ENCODE results near the gene CLASP1. TPM values are rescaled to one million over a fixed set of nuclear protein-coding genes. Genes with fewer than 3 reads are reported as not detected.

CLASP1 gene
- total RNA-seq, 1 donor from 2014 or later = 163 TPM

DNA sequence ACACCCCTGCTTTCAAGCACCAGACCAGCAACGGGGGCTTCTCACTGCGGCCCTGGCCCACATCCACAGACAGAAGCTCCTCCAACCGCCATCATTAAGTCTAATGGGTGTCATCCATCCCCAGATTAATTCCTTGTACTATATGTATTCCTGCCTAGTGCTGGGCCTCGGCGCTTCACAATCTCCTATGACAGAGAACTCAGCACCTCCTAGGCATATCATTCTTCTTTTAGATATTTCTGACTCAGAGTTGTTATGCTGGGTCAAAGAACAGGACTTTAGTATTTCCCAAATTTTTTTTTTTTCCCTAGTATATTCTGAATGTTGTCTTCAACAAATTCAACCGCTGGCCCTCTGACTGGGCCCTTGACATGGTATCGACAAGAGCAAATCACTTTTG is 281.1 kb downstream of the CLASP1 start:
- DNase-seq = no peak
- H3K27me3 Mint-ChIP-seq (ENCODE audit: unreplicated experiment) = no peaks in the 10 kb centered on the region
- H3K27ac Mint-ChIP-seq (ENCODE audit: unreplicated experiment) = no peak overlapping the region
- TF ChIP-seq, protein P1, sequence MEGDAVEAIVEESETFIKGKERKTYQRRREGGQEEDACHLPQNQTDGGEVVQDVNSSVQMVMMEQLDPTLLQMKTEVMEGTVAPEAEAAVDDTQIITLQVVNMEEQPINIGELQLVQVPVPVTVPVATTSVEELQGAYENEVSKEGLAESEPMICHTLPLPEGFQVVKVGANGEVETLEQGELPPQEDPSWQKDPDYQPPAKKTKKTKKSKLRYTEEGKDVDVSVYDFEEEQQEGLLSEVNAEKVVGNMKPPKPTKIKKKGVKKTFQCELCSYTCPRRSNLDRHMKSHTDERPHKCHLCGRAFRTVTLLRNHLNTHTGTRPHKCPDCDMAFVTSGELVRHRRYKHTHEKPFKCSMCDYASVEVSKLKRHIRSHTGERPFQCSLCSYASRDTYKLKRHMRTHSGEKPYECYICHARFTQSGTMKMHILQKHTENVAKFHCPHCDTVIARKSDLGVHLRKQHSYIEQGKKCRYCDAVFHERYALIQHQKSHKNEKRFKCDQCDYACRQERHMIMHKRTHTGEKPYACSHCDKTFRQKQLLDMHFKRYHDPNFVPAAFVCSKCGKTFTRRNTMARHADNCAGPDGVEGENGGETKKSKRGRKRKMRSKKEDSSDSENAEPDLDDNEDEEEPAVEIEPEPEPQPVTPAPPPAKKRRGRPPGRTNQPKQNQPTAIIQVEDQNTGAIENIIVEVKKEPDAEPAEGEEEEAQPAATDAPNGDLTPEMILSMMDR (IDR thresholded peaks at IDR 0.05; ENCODE audit: partially characterized antibody, unreplicated experiment) = no peak
- H3K36me3 Mint-ChIP-seq (ENCODE audit: unreplicated experiment) = peaks cover 5% of the 10 kb centered on the region
- no peaks in the 10 kb centered on the region for H3K4me1 Mint-ChIP-seq (ENCODE audit: low read depth, unreplicated experiment)
- H3K9me3 Mint-ChIP-seq (ENCODE audit: unreplicated experiment) = peaks cover 9% of the 10 kb centered on the region
- H3K4me3 Mint-ChIP-seq (ENCODE audit: unreplicated experiment) = no peak overlapping the region

DNA sequence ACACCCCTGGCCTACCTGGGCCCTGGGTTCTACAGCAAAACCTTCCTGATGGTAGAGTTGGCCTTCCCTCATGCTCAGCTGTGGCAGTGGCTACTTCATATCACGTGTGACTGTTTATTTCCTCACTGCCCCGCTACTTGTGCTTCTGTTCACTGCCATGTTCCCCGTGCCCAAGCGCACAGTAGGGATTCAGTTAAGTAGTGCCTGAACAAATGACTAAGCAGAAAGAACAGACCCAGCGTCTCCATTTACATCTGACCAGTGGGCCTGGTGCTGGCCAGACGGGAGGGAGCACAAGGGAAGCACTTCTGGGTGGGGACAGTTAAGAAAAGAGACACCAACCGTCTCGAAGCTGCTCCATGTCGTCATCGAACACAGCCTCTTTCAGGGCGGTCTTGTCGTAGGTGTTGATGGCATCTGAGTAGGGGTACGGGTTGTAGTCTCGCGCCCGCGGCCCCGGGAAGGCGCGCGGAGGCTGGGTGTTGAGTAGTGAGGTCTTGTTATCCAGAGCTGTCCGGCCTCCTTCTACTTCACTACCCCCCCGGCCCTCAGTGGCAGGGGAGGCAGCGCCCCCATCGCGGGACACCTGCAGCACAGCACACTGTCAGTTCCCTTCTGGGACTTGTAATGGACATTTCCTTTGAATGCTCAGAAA is 281.9 kb downstream of the CLASP1 start:
- Mint-ChIP-seq H3K9me3 (ENCODE audit: unreplicated experiment) (peaks cover 3% of the 10 kb centered on the region), H3K4me3 (ENCODE audit: unreplicated experiment) (no peak overlapping the region), H3K4me1 (ENCODE audit: low read depth, unreplicated experiment) (no peaks in the 10 kb centered on the region), H3K27ac (ENCODE audit: unreplicated experiment) (no peak overlapping the region), H3K36me3 (ENCODE audit: unreplicated experiment) (peaks cover 5% of the 10 kb centered on the region), H3K27me3 (ENCODE audit: unreplicated experiment) (no peaks in the 10 kb centered on the region)
- TF ChIP-seq, protein P1 (IDR thresholded peaks at IDR 0.05; ENCODE audit: partially characterized antibody, unreplicated experiment) = no peak
- DNase-seq = no peak

DNA sequence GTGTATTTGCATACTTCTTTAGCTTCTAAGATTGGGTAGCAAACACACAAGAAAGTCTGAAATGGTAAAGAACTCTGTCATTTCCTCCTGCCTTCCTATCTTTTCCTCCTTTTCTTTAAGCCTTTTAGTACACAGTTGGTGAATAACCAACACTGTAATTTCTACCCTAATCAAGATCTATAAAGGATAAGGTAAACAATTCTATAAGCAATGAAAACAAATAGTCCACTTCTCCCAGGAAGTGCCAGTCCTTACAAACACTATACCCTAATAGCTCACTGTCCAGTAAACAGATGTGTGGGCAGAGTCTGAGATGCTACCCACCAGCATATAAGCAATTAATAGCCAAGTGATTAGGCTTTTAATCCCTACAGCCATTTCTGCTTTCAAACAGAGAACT is 283.2 kb downstream of the CLASP1 start:
- no peaks in the 10 kb centered on the region for H3K4me1 Mint-ChIP-seq (ENCODE audit: low read depth, unreplicated experiment)
- H3K27me3 Mint-ChIP-seq (ENCODE audit: unreplicated experiment) = no peaks in the 10 kb centered on the region
- TF ChIP-seq, protein P1 (IDR thresholded peaks at IDR 0.05; ENCODE audit: partially characterized antibody, unreplicated experiment) = no peak
- no peak overlapping the region for H3K27ac Mint-ChIP-seq (ENCODE audit: unreplicated experiment)
- H3K9me3 Mint-ChIP-seq (ENCODE audit: unreplicated experiment) = peaks cover 3% of the 10 kb centered on the region
- DNase-seq = no peak
- peaks cover 5% of the 10 kb centered on the region for H3K36me3 Mint-ChIP-seq (ENCODE audit: unreplicated experiment)
- H3K4me3 Mint-ChIP-seq (ENCODE audit: unreplicated experiment) = no peak overlapping the region

DNA sequence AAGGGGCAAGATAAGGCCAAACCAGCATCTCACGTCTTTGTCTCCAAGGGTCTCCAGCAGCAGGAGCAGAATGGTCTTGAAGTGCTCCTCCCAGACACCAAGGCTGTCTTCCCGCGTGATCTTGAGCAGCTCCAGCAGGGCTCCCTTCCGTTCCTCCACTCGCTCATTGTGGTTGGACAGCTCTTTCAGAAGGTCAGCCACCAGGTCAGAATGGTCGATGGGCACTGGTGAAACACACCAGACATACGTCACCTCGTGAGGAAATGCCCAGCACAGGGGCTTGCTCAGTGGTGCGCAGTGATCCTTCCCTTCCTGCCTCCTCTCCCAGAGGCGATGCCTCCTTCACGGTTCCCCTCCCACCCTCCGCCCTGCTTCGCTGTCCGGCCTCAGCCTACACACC is 284.2 kb downstream of the CLASP1 start:
- no peak for DNase-seq
- no peaks in the 10 kb centered on the region for H3K27me3 Mint-ChIP-seq (ENCODE audit: unreplicated experiment)
- no peaks in the 10 kb centered on the region for H3K36me3 Mint-ChIP-seq (ENCODE audit: unreplicated experiment)
- H3K27ac Mint-ChIP-seq (ENCODE audit: unreplicated experiment) = no peak overlapping the region
- TF ChIP-seq, protein P1 (IDR thresholded peaks at IDR 0.05; ENCODE audit: partially characterized antibody, unreplicated experiment) = no peak
- no peak overlapping the region for H3K4me3 Mint-ChIP-seq (ENCODE audit: unreplicated experiment)
- no peaks in the 10 kb centered on the region for H3K4me1 Mint-ChIP-seq (ENCODE audit: low read depth, unreplicated experiment)
- peaks cover 3% of the 10 kb centered on the region for H3K9me3 Mint-ChIP-seq (ENCODE audit: unreplicated experiment)

DNA sequence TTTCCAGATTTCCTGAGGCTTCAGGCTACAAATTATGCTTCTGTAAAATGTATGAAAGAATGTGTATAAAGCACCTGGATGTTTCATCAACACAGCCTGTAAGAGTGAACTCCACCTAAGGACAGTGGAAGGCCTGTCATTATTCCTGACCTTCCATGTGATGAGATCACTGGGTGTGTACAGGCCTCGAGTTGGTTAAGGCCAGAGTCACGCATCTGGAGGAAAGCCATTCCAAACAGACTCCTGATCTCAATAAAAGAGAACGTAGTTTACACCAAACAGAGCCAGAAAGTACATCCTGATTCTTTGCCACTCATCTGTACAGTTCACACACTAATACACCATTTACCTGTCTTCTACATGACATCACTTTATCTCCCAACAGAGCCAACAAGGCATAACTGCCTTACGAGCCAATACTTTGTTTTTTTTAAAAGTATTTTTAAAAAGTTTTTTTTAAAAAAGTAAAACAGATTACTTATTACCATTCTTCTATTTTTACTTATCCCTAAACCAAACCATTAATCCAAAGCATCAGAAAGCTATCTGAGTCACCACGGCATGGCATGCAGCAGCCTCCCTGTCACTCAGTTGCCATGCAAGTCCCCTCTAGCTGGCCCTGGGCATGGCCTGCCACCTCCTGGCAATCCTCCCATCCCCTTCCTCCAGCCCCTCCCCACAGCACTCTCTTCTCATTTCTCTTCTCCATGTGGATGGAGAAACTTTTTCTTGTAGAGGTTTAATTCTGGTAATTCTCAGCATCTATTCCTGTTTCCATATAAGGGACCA is 285.4 kb downstream of the CLASP1 start:
- no peak overlapping the region for H3K27ac Mint-ChIP-seq (ENCODE audit: unreplicated experiment)
- no peaks in the 10 kb centered on the region for H3K27me3 Mint-ChIP-seq (ENCODE audit: unreplicated experiment)
- TF ChIP-seq, protein P1 (IDR thresholded peaks at IDR 0.05; ENCODE audit: partially characterized antibody, unreplicated experiment) = no peak
- DNase-seq = no peak
- H3K4me1 Mint-ChIP-seq (ENCODE audit: low read depth, unreplicated experiment) = no peaks in the 10 kb centered on the region
- no peaks in the 10 kb centered on the region for H3K36me3 Mint-ChIP-seq (ENCODE audit: unreplicated experiment)
- H3K4me3 Mint-ChIP-seq (ENCODE audit: unreplicated experiment) = no peak overlapping the region
- peaks cover 3% of the 10 kb centered on the region for H3K9me3 Mint-ChIP-seq (ENCODE audit: unreplicated experiment)

All from glutamatergic neuron (in vitro differentiated cells).